A549 (cell line): ENCODE data around the gene MAP3K1. TPM values are rescaled to one million over a fixed set of nuclear protein-coding genes. Genes with fewer than 3 reads are reported as not detected.
"Not testable (repeated sequence)": the region's sequence is repeated elsewhere in the genome, so short reads cannot be mapped to it uniquely, and the experiment has no call there.

ENCODE experiments used
- ATAC-seq, 2 experiments: fragments of 200-7000 bp in 1 of 2; fragments of >200 bp in 1 of 2; cut with Nextera tagmentation in 1 of 2; cut with Tn5 transposase in 1 of 2; 3 replicates each; pipeline versions ENCODE4 v1.8.0 to v1.9.1; 2018 to 2020; ENCODE audit warnings: mild to moderate bottlenecking in 1 of 2, moderate library complexity in 1 of 2
- CTCF ChIA-PET: fragments of 300-600 bp; sonication (Branson Sonifier 250); formaldehyde crosslinking; extraction: SDS; loops from one replicate; lab custom pipeline; 2021; ENCODE audit warnings: antibody characterized with exemption, inconsistent platforms; lab: Yijun Ruan, JAX
- POLR2A ChIA-PET: fragments of 350-600 bp; formaldehyde crosslinking; extraction: SDS; loops from one replicate; lab custom pipeline; 2021; ENCODE audit warnings: antibody characterized with exemption, inconsistent platforms; lab: Yijun Ruan, JAX
- DNase-seq, 2 experiments: peaks; one replicate each; pipeline versions ENCODE4 v3.0.0 to v3.0.0-alpha.2; 2011 to 2016; ENCODE audit warnings: low read depth in 1 of 2, low spot score in 1 of 2
- FAIRE-seq: peaks from 2 replicates; lab custom pipeline; 2011; peaks lifted over from hg19 to GRCh38; lab: Jason Lieb, UNC
- H3K27ac ChIP-seq, 2 experiments: fragments of >200 bp; sonication (Bioruptor Twin); formaldehyde crosslinking; 3 replicates each; pipeline ENCODE4 v1.5.1; 2016 to 2017
- H3K4me1 ChIP-seq: fragments of >200 bp; sonication (Bioruptor Twin); formaldehyde crosslinking; 3 replicates; pipeline ENCODE4 v1.6.1; 2016
- H3K4me2 ChIP-seq: fragments of >200 bp; sonication (Bioruptor Twin); formaldehyde crosslinking; 3 replicates; pipeline ENCODE4 v1.6.1; 2016
- H3K4me3 ChIP-seq: fragments of >200 bp; sonication (Bioruptor Twin); formaldehyde crosslinking; 3 replicates; pipeline ENCODE4 v1.5.1; 2016
- H3K9me3 ChIP-seq: fragments of >200 bp; sonication (Bioruptor Twin); formaldehyde crosslinking; 3 replicates; pipeline ENCODE4 v1.6.1; 2016
- ATOH8 ChIP-seq: fragments of 250-450 bp; sonication (Bioruptor Pico); IDR thresholded peaks from 2 replicates; pipeline ENCODE4 v1.5.0; 2020; ENCODE audit warnings: low read depth, mild to moderate bottlenecking, moderate library complexity
- CBX2 ChIP-seq: fragments of 200-600 bp; sonication (generic); IDR thresholded peaks from 2 replicates; pipeline ENCODE4 v1.6.1; 2016; ENCODE audit warnings: low read depth, mild to moderate bottlenecking, borderline replicate concordance
- CBX8 ChIP-seq: fragments of 200-600 bp; sonication (generic); IDR thresholded peaks from 2 replicates; pipeline ENCODE4 v1.6.1; 2016
- CTCF ChIP-seq: fragments of >200 bp; sonication (Bioruptor Twin); formaldehyde crosslinking; IDR thresholded peaks from 3 replicates; pipeline ENCODE4 v1.5.1; 2016
- FOSB ChIP-seq: fragments of 250-450 bp; sonication (Bioruptor Pico); IDR thresholded peaks from 2 replicates; pipeline ENCODE4 v1.5.0; 2020; ENCODE audit warnings: mild to moderate bottlenecking, moderate library complexity
- FOXS1 ChIP-seq: fragments of 250-450 bp; sonication (Bioruptor Pico); IDR thresholded peaks from 2 replicates; pipeline ENCODE4 v1.5.0; 2020; ENCODE audit warnings: mild to moderate bottlenecking, moderate library complexity
- HDAC2 ChIP-seq: fragments of 200-600 bp; sonication (generic); IDR thresholded peaks from 2 replicates; pipeline ENCODE4 v1.6.1; 2016
- HEYL ChIP-seq: fragments of 250-450 bp; sonication (Bioruptor Pico); IDR thresholded peaks from 2 replicates; pipeline ENCODE4 v1.8.0; 2021; ENCODE audit warnings: mild to moderate bottlenecking, moderate library complexity
- HOXB13 ChIP-seq: fragments of 250-450 bp; sonication (Bioruptor Pico); IDR thresholded peaks from 2 replicates; pipeline ENCODE4 v1.5.0; 2020; ENCODE audit warnings: low read depth, mild to moderate bottlenecking, moderate library complexity
- JUNB ChIP-seq: fragments of >200 bp; sonication (Bioruptor Twin); formaldehyde crosslinking; IDR thresholded peaks from 2 replicates; pipeline ENCODE4 v1.6.1; 2016
- MAZ ChIP-seq: fragments of 150-350 bp; IDR thresholded peaks from 2 replicates; pipeline ENCODE4 v1.6.1; 2014; ENCODE audit warnings: antibody characterized with exemption, low read depth, low read length, borderline replicate concordance
- POLR2AphosphoS2 ChIP-seq: conservative IDR thresholded peaks from 2 replicates; pipeline ENCODE4 v1.6.1; 2012; ENCODE audit warnings: low read length, improper control_type of control experiment, inconsistent platforms
- SMC3 ChIP-seq: fragments of >200 bp; sonication (Bioruptor Twin); formaldehyde crosslinking; IDR thresholded peaks from 3 replicates; pipeline ENCODE4 v1.6.1; 2018; ENCODE audit warnings: inconsistent platforms
- ZFP36 ChIP-seq: fragments of 450-650 bp; IDR thresholded peaks from 2 replicates; pipeline ENCODE4 v1.6.1; 2014; ENCODE audit warnings: borderline replicate concordance; ENCODE audit not compliant: partially characterized antibody
- WGBS: methylation state at CpG from one replicate; pipeline ENCODE4 v1.1.6; 2017; ENCODE audit errors: missing lambda C conversion rate; 5-methylcytosine and 5-hydroxymethylcytosine counted together
- polyA plus RNA-seq, 4 experiments: library from polyadenylated mRNA; depleted of rRNA in 3 of 4; stranded (reverse); fragments of >200 nt; fragmentation: RNase III in 1 of 4; extraction: RNeasy Plus Mini Kit Qiagen cat#74134 plus additional on column Dnase treatment in 1 of 4; gene quantifications; 2 replicates in 3 of 4; 3 replicates in 1 of 4; pipeline ENCODE4 v1.2.3, GENCODE V29; 2011 to 2017
- TF ChIP-seq, protein P1 (sequence below): fragments of 250-450 bp; sonication (Bioruptor Pico); IDR thresholded peaks from 2 replicates; pipeline ENCODE4 v1.5.0; 2021; ENCODE audit warnings: mild to moderate bottlenecking, moderate library complexity, borderline replicate concordance
- TF ChIP-seq, protein P2 (sequence below): IDR thresholded peaks from 2 replicates; pipeline ENCODE4 v1.6.1; 2012
- TF ChIP-seq, protein P3 (sequence below): IDR thresholded peaks from 2 replicates; pipeline ENCODE4 v1.6.1; 2012

Gene MAP3K1
- polyA plus RNA-seq, 2 of the 4 experiments (the other 2 are of a cell fraction), result 1.9 to 5.1 TPM

DNA sequence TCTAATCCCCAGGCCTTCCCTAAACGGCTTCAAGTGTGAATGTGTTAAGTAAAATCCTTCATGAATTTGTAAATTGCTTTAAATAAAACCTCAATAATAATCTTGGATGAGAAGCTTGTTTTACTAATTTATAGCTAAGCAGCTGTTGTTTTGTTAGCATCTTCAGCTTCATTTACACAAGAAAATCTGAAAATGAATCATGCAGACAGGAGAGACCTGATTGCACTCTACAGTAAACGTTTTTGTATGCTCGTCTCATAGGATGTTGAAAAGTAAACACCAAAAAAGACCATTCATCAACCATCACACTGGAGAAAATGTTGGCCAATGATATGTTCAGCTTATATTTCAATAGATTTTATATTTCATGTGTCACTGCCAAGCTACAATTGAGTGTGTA lies 40.4 kb upstream of the MAP3K1 start (continued):
- TF ChIP-seq MAZ (no peak), HDAC2 (no peak), CBX8 (no peak), CBX2 (no peak), CTCF (no peak), POLR2AphosphoS2 (no peak)

DNA sequence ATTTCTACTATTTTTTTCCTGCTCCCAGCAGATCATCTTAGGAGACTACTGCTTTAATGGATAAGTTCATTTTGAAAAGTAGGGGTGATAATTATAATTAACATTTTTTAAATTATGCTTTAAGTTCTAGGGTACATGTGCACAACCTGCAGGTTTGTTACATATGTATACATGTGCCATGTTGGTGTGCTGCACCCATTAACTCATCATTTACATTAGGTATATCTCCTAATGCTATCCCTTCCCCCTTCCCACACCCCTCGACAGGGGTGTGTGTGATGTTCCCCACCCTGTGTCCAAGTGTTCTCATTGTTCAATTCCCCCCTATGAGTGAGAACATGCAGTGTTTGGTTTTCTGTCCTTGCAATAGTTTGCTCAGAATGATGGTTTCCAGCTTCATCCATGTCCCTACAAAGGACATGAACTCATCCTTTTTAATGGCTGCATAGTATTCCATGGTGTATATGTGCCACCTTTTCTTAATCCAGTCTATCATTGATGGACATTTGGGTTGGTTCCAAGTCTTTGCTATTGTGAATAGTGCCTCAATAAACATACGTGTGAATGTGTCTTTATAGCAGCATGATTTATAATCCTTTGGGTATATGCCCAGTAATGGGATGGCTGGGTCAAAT lies 39.0 kb upstream of the MAP3K1 start:
- H3K4me2 ChIP-seq, H3K9me3 ChIP-seq, H3K27ac ChIP-seq, FAIRE-seq, ATAC-seq, POLR2A ChIA-PET, H3K4me3 ChIP-seq, CTCF ChIA-PET, DNase-seq, H3K4me1 ChIP-seq: not testable (repeated sequence)
- WGBS, result 9% methylated on average over 2 of the region's 2 CpGs

DNA sequence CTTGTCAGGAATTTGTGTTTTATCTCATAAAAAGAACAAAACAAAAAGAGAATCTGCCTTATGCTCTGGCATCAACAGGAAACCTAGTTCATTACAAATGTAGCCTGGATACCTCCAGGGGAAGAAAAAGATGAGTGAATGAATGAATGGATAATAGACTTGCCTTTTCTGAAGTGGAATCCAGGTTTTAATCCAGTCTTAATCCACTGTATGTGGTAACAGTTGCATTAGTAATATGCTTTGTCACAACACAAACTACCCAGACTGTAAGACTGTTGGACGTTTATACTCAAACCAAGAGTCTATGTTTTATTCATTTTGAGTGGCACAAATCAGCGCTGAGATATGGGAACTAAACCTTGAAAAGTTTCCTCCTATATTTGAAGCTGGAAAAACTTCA lies 32.1 kb upstream of the MAP3K1 start:
- ChIA-PET POLR2A (no interaction called here), CTCF (no interaction called here)
- H3K9me3 ChIP-seq, result no peaks in the 10 kb centered on the region
- FAIRE-seq, result no peak
- no peak overlapping the region for H3K27ac ChIP-seq
- no peaks in the 10 kb centered on the region for H3K4me1 ChIP-seq
- no peak overlapping the region for H3K4me2 ChIP-seq
- no peak overlapping the region for H3K4me3 ChIP-seq
- TF ChIP-seq FOSB (no peak), HOXB13 (CRISPR knock-in tag) (no peak), ATOH8 (CRISPR knock-in tag) (no peak), ZFP36 (no peak), SMC3 (no peak), FOXS1 (CRISPR knock-in tag) (no peak), JUNB (no peak), HEYL (CRISPR knock-in tag) (no peak)
- TF ChIP-seq, protein P1, sequence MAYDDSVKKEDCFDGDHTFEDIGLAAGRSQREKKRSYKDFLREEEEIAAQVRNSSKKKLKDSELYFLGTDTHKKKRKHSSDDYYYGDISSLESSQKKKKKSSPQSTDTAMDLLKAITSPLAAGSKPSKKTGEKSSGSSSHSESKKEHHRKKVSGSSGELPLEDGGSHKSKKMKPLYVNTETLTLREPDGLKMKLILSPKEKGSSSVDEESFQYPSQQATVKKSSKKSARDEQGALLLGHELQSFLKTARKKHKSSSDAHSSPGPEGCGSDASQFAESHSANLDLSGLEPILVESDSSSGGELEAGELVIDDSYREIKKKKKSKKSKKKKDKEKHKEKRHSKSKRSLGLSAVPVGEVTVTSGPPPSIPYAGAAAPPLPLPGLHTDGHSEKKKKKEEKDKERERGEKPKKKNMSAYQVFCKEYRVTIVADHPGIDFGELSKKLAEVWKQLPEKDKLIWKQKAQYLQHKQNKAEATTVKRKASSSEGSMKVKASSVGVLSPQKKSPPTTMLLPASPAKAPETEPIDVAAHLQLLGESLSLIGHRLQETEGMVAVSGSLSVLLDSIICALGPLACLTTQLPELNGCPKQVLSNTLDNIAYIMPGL (CRISPR knock-in tag), result no peak
- TF ChIP-seq, protein P2, sequence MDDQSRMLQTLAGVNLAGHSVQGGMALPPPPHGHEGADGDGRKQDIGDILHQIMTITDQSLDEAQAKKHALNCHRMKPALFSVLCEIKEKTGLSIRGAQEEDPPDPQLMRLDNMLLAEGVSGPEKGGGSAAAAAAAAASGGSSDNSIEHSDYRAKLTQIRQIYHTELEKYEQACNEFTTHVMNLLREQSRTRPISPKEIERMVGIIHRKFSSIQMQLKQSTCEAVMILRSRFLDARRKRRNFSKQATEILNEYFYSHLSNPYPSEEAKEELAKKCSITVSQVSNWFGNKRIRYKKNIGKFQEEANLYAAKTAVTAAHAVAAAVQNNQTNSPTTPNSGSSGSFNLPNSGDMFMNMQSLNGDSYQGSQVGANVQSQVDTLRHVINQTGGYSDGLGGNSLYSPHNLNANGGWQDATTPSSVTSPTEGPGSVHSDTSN, result no peak
- TF ChIP-seq, protein P3, sequence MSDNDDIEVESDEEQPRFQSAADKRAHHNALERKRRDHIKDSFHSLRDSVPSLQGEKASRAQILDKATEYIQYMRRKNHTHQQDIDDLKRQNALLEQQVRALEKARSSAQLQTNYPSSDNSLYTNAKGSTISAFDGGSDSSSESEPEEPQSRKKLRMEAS, result no peak
- WGBS, result 43% methylated on average over 2 of the region's 2 CpGs
- DNase-seq, result no peak
- ATAC-seq, result no peak
